ENCODE measurements around the gene SLIT1.

SLIT1 gene

GRCh38 chr10:97173036-97173435 is 12.7 kb downstream of the SLIT1 start:
- no peak for DNase-seq (ENCODE audit: low read depth in 2 of 2, low spot score in 1 of 2)

- no peak for DNase-seq (ENCODE audit: low read depth in 2 of 2, low spot score in 1 of 2)
Observed at GRCh38 chr10:97171001-97171400, 14.8 kb downstream of the SLIT1 start.

GRCh38 chr10:97169911-97170693 is 15.7 kb downstream of the SLIT1 start:
- DNase-seq (ENCODE audit: low read depth in 2 of 2, low spot score in 1 of 2) = no peak

- DNase-seq (ENCODE audit: low read depth in 2 of 2, low spot score in 1 of 2) = no peak
Observed at GRCh38 chr10:97169063-97169462, 16.7 kb downstream of the SLIT1 start.

- DNase-seq (ENCODE audit: low read depth in 2 of 2, low spot score in 1 of 2) = no peak
Observed at GRCh38 chr10:97168645-97169044, 17.1 kb downstream of the SLIT1 start.

- no peak for DNase-seq (ENCODE audit: low read depth in 2 of 2, low spot score in 1 of 2)
Observed at GRCh38 chr10:97165499-97165898, 20.3 kb downstream of the SLIT1 start.

GRCh38 chr10:97163781-97164501 is 21.8 kb downstream of the SLIT1 start:
- no peak for DNase-seq (ENCODE audit: low read depth in 2 of 2, low spot score in 1 of 2)

GRCh38 chr10:97163181-97163580 is 22.6 kb downstream of the SLIT1 start:
- no peak for DNase-seq (ENCODE audit: low read depth in 2 of 2, low spot score in 1 of 2)

GRCh38 chr10:97159646-97160305 is 26.0 kb downstream of the SLIT1 start:
- DNase-seq (ENCODE audit: low read depth in 2 of 2, low spot score in 1 of 2) = no peak

GRCh38 chr10:97157578-97158095 is 28.1 kb downstream of the SLIT1 start:
- DNase-seq (ENCODE audit: low read depth in 2 of 2, low spot score in 1 of 2) = no peak

GRCh38 chr10:97154781-97155180 is 31.0 kb downstream of the SLIT1 start:
- no peak for DNase-seq (ENCODE audit: low read depth in 2 of 2, low spot score in 1 of 2)

GRCh38 chr10:97154162-97154561 is 31.6 kb downstream of the SLIT1 start:
- no peak for DNase-seq (ENCODE audit: low read depth in 2 of 2, low spot score in 1 of 2)

GRCh38 chr10:97153270-97153850 is 32.4 kb downstream of the SLIT1 start:
- DNase-seq (ENCODE audit: low read depth in 2 of 2, low spot score in 1 of 2) = no peak

GRCh38 chr10:97151307-97151914 is 34.3 kb downstream of the SLIT1 start:
- no peak for DNase-seq (ENCODE audit: low read depth in 2 of 2, low spot score in 1 of 2)

- no peak for DNase-seq (ENCODE audit: low read depth in 2 of 2, low spot score in 1 of 2)
Observed at GRCh38 chr10:97150616-97151015, 35.1 kb downstream of the SLIT1 start.

- no peak for DNase-seq (ENCODE audit: low read depth in 2 of 2, low spot score in 1 of 2)
Observed at GRCh38 chr10:97150013-97150595, 35.7 kb downstream of the SLIT1 start.

GRCh38 chr10:97149079-97149531 is 36.7 kb downstream of the SLIT1 start:
- DNase-seq (ENCODE audit: low read depth in 2 of 2, low spot score in 1 of 2) = no peak

- DNase-seq (ENCODE audit: low read depth in 2 of 2, low spot score in 1 of 2) = no peak
Observed at GRCh38 chr10:97144297-97144696, 41.5 kb downstream of the SLIT1 start.

- DNase-seq (ENCODE audit: low read depth in 2 of 2, low spot score in 1 of 2) = no peak
Observed at GRCh38 chr10:97142834-97143233, 42.9 kb downstream of the SLIT1 start.

- no peak for DNase-seq (ENCODE audit: low read depth in 2 of 2, low spot score in 1 of 2)
Observed at GRCh38 chr10:97140902-97141745, 44.6 kb downstream of the SLIT1 start.

Data from stimulated activated CD8-positive, alpha-beta memory T cell treated with anti-CD3 and anti-CD28 coated beads, Interleukin-4, amount 100 ng/mL, for 1 hour (primary cell).